HepG2 (cell line): ENCODE results near the gene BCAS3. TPM values are rescaled to one million over a fixed set of nuclear protein-coding genes. Genes with fewer than 3 reads are reported as not detected.
A peak's percentile ranks its signal among the peaks of the same experiment; 100 is the strongest.

Experiments used
- ATAC-seq: fragments of 200-7000 bp; cut with Tn5 transposase; 3 replicates; pipeline ENCODE4 v1.9.1; 2020; ENCODE audit warnings: mild to moderate bottlenecking, moderate library complexity
- BruUV-seq: library from RNA; stranded (reverse); fragments of 400-500 nt; replicated peaks from 2 replicates; lab custom pipeline; 2021; lab: Mats Ljungman, UMichigan
- CTCF ChIA-PET: fragments of 300-600 bp; formaldehyde crosslinking; extraction: SDS; loops from one replicate; lab custom pipeline; 2021; ENCODE audit warnings: low total read pairs, inconsistent platforms, low intra/inter-chr PET ratio; lab: Yijun Ruan, JAX
- POLR2A ChIA-PET: fragments of 350-600 bp; sonication (Branson Sonifier 250); formaldehyde crosslinking; loops from one replicate; lab custom pipeline; 2020; ENCODE audit warnings: antibody characterized with exemption, inconsistent platforms; lab: Yijun Ruan, JAX
- DNase-seq: peaks from one replicate; pipeline ENCODE4 v3.0.0-alpha.2; 2015; ENCODE audit warnings: low spot score
- FAIRE-seq: peaks from 3 replicates; lab custom pipeline; 2011; peaks lifted over from hg19 to GRCh38; lab: Jason Lieb, UNC
- H2AFZ ChIP-seq: one replicate; pipeline ENCODE4 v1.6.1; 2011; ENCODE audit warnings: low read length, inconsistent platforms
- H3K27ac ChIP-seq: fragments of 300-600 bp; 3 replicates; pipeline ENCODE4 v1.8.0; 2011; ENCODE audit warnings: mixed run types, mild to moderate bottlenecking, mixed read lengths, low read length, inconsistent platforms; ENCODE audit not compliant: insufficient read depth; ENCODE audit errors: extremely low read length
- H3K27me3 ChIP-seq, 2 experiments: fragments of 200-600 bp in 1 of 2; 2 replicates in 1 of 2; 3 replicates in 1 of 2; pipeline versions ENCODE4 v1.6.0 to v1.8.0; 2011; ENCODE audit warnings: low read length in 2 of 2, mild to moderate bottlenecking in 2 of 2, moderate library complexity in 2 of 2, inconsistent platforms in 1 of 2; ENCODE audit not compliant: insufficient read depth in 2 of 2, control insufficient read depth in 1 of 2
- H3K36me3 ChIP-seq, 2 experiments: fragments of 200-600 bp in 1 of 2; replicated peaks in 1 of 2; 2 replicates in 1 of 2; 3 replicates in 1 of 2; pipeline versions ENCODE4 v1.5.1 to v1.8.0; 2011; ENCODE audit warnings: low read length in 2 of 2, inconsistent platforms in 1 of 2; ENCODE audit not compliant: insufficient read depth in 2 of 2, control insufficient read depth in 1 of 2
- H3K4me1 ChIP-seq: 2 replicates; pipeline ENCODE4 v1.5.1; 2012; ENCODE audit warnings: low read length, inconsistent platforms; ENCODE audit not compliant: insufficient read depth
- H3K4me2 ChIP-seq: 2 replicates; pipeline ENCODE4 v1.6.0; 2011; ENCODE audit warnings: low read depth, low read length, inconsistent platforms
- H3K4me3 ChIP-seq, 3 experiments: fragments of 200-600 bp in 1 of 3; sonication (generic), shearing (Covaris generic) in 1 of 3; replicated peaks in 1 of 3; 2 replicates each; pipeline ENCODE4 v1.5.1; 2011 to 2016; ENCODE audit warnings: low read length in 3 of 3, inconsistent platforms in 2 of 3, low read depth in 2 of 3, mild to moderate bottlenecking in 2 of 3, control low read depth in 1 of 3, mixed read lengths in 1 of 3; ENCODE audit not compliant: insufficient read depth in 1 of 3
- H3K79me2 ChIP-seq: one replicate; pipeline ENCODE4 v1.6.1; 2011; ENCODE audit warnings: low read length, inconsistent platforms; ENCODE audit not compliant: insufficient read depth
- H3K9ac ChIP-seq: 2 replicates; pipeline ENCODE4 v1.6.0; 2011; ENCODE audit warnings: mild to moderate bottlenecking, low read depth, low read length, inconsistent platforms; ENCODE audit not compliant: insufficient read depth
- H3K9me3 ChIP-seq: 2 replicates; pipeline ENCODE4 v1.5.1; 2012; ENCODE audit warnings: mild to moderate bottlenecking, low read length
- H4K20me1 ChIP-seq: 2 replicates; pipeline ENCODE4 v1.6.0; 2011; ENCODE audit warnings: inconsistent platforms, mild to moderate bottlenecking, low read length, moderate library complexity; ENCODE audit not compliant: insufficient read depth
- NFYC ChIP-seq: IDR thresholded peaks from 2 replicates; pipeline ENCODE4 v1.6.1; 2016; ENCODE audit warnings: missing genetic modification reagents, missing compliant biosample characterization
- RBM39 ChIP-seq: fragments of 200-400 bp; formaldehyde crosslinking; IDR thresholded peaks from one replicate; pipeline ENCODE4 v1.6.1; 2018; ENCODE audit warnings: antibody characterized with exemption, mild to moderate bottlenecking, low read depth, low read length; ENCODE audit not compliant: poor library complexity, severe bottlenecking
- ZEB1 ChIP-seq: IDR thresholded peaks from 2 replicates; pipeline ENCODE4 v1.6.1; 2012; ENCODE audit warnings: mild to moderate bottlenecking, low read depth, inconsistent platforms; ENCODE audit not compliant: insufficient replicate concordance
- WGBS: methylation state at CpG from one replicate; pipeline ENCODE4 v1.1.6; 2017; ENCODE audit warnings: low lambda C conversion rate; 5-methylcytosine and 5-hydroxymethylcytosine counted together
- in situ Hi-C: cut with HindIII; loops from 2 replicates; pipeline ENCODE4 v1.10.0; 2017; ENCODE audit warnings: low pct_unique_long_range_greater_than_20kb; ENCODE audit not compliant: extremely low pct_ligation_motif_present
- intact Hi-C: fragments of 100-400 bp; cut with micrococcal nuclease; formaldehyde crosslinking; loops from one replicate; pipeline ENCODE4 v1.10.0; 2022; ENCODE audit not compliant: unreplicated experiment
- polyA plus RNA-seq, 8 experiments: library from polyadenylated mRNA; depleted of rRNA in 3 of 8; stranded (reverse) in 7 of 8; unstranded in 1 of 8; fragments of >200 nt; fragmentation: Illumina TruSeq in 4 of 8; extraction: Trizol in 4 of 8; gene quantifications; 2 replicates each; pipeline versions ENCODE4 v1.2.1 to v1.2.3, GENCODE V29; 2011 to 2016; ENCODE audit warnings: low read depth in 4 of 8, missing spikeins in 1 of 8, mixed read lengths in 1 of 8; ENCODE audit not compliant: insufficient read depth in 1 of 8
- total RNA-seq, 5 experiments: library from RNA; depleted of rRNA; stranded (reverse); fragments of >200 nt; fragmentation: Illumina TruSeq; extraction: Trizol; gene quantifications; 2 replicates each; pipeline ENCODE4 v1.2.3, GENCODE V29; 2016; ENCODE audit warnings: low read depth in 1 of 5

Gene BCAS3
- total and polyA plus RNA-seq, 2 of the 13 experiments (the other 11 are each of a cell fraction or from before 2014, with no cell fraction given), result 10.7 to 11.2 TPM

DNA sequence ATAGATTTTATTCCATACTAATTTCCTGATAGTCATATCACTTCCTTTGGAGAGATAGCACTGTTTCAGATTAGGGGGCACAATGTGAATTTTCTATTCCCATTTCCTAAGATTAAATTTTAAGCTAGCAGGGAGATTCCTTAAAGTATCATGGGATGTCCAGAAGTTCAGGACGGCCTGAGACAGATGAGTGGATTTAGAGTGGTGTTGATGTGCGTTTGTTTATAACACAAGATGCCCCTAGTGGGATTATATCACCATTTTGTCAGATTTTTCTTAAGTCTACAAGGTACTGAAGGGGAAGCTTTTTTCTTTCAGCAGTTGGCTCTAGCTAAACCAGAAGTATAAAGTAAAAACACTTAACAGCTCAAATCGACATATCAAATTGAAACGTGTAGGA is 538.4 kb downstream of the BCAS3 start (continued):
- no peak for TF ChIP-seq ZEB1

DNA sequence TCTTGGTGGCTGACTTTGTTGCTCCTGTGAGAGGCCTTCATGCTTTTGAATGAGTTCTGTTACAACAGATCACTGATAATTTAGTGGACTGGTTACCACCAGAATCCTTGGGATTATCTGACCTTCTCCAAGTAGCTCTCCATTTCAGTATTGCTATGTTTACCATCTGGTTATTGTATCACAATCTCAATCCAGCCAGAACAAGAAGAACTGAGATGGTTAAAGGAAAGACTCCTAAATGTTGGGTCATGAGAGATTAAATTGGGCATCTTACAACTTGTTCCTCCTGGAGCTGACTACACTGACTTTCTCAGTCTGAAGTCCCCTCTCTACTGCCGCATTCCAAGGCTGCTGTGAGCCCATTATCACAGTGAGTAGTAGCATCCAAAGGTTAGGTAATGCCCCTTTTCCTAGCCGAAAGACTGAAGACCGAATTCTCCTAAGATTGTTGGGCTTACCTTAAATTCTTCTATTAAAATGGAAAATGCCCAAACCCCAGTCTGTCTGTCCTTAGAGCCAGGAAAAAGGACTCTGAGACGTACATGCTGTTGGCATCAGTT is 540.3 kb downstream of the BCAS3 start:
- POLR2A ChIA-PET, result no interaction called here
- no peak overlapping the region for H3K9ac ChIP-seq
- 53% methylated on average over 4 of the region's 4 CpGs for WGBS
- no peaks in the 10 kb centered on the region for H3K27me3 ChIP-seq
- H2AFZ ChIP-seq, result no peak overlapping the region
- H3K9me3 ChIP-seq, result no peaks in the 10 kb centered on the region
- CTCF ChIA-PET, result no interaction called here
- BruUV-seq, result no TSS peak
- no peaks in the 10 kb centered on the region for H3K4me1 ChIP-seq
- no peak overlapping the region for H3K27ac ChIP-seq
- in situ Hi-C loops, result no loop called here
- intact Hi-C loops, result no loop called here
- ATAC-seq (no peak), FAIRE-seq (peak; percentile 56), DNase-seq (no peak)
- no peak for TF ChIP-seq RBM39
- no peaks in the 10 kb centered on the region for H3K36me3 ChIP-seq
- H3K4me2 ChIP-seq, result no peak overlapping the region
- H3K79me2 ChIP-seq, result no peaks in the 10 kb centered on the region
- no peaks in the 10 kb centered on the region for H4K20me1 ChIP-seq
- H3K4me3 ChIP-seq, result no peak overlapping the region

DNA sequence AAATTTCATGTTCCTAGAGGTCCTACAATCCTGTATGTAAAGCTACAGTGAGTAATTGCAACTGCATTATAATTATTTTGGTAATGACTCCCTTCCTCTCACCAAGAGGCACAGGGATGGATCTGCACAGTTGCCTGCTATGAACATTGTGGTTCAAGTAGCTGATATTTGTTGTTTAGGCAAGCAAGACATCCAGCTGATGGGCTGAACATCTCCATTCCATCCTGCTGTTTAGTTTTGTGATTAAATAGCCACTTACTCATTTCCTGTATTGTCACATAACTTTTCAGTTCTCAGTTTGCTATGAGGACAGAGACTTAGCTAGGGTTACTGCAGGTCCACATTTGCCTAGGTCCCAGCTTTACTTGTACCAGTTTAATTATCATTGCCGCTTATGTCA is 540.8 kb downstream of the BCAS3 start:
- Histone ChIP-seq H3K36me3 (no peaks in the 10 kb centered on the region), H3K4me3 (no peak overlapping the region), H3K9ac (no peak overlapping the region), H3K4me1 (no peaks in the 10 kb centered on the region), H3K4me2 (no peak overlapping the region), H3K27me3 (no peaks in the 10 kb centered on the region), H2AFZ (no peak overlapping the region), H4K20me1 (no peaks in the 10 kb centered on the region), H3K27ac (no peak overlapping the region), H3K79me2 (no peaks in the 10 kb centered on the region), H3K9me3 (no peaks in the 10 kb centered on the region)
- ChIA-PET POLR2A (no interaction called here), CTCF (no interaction called here)
- ATAC-seq (no peak), FAIRE-seq (no peak), DNase-seq (no peak)
- intact Hi-C loops, result no loop called here
- TF ChIP-seq NFYC (CRISPR knock-in tag), result no peak
- 87% methylated on average over 1 of the region's 1 CpG for WGBS
- in situ Hi-C loops, result no loop called here
- BruUV-seq, result no TSS peak
